GM12891 (cell line): Measurements from ENCODE around the gene L1CAM.
"Not testable (repeated sequence)": the region's sequence is repeated elsewhere in the genome, so short reads cannot be mapped to it uniquely, and the experiment has no call there.

Experiments used
- POLR2A ChIP-seq: IDR thresholded peaks from 2 replicates; pipeline ENCODE4 v1.6.1; 2011; ENCODE audit warnings: low read depth, low read length, control low read depth
- POLR2AphosphoS5 ChIP-seq: IDR thresholded peaks from 2 replicates; pipeline ENCODE4 v1.6.1; 2011; ENCODE audit warnings: low read depth, low read length, control low read depth
- POU2F2 ChIP-seq: IDR thresholded peaks from 2 replicates; pipeline ENCODE4 v1.6.1; 2011; ENCODE audit warnings: low read depth, mild to moderate bottlenecking, control low read depth, low read length, moderate library complexity
- TAF1 ChIP-seq: IDR thresholded peaks from 2 replicates; pipeline ENCODE4 v1.6.1; 2011; ENCODE audit warnings: low read depth, low read length, control low read depth

GRCh38 chrX:153818064-153818463 is 67.9 kb downstream of the L1CAM start:
- TF ChIP-seq POLR2AphosphoS5, POLR2A, TAF1, POU2F2: not testable (repeated sequence)
